GM13976 (cell line): ENCODE results near the gene JARID2.

Source experiments
- DNase-seq: peaks from one replicate; pipeline ENCODE4 v3.0.0; 2012; ENCODE audit warnings: low spot score
- CTCF ChIP-seq: IDR thresholded peaks from 2 replicates; pipeline ENCODE4 v1.5.1; 2012; ENCODE audit warnings: borderline replicate concordance, mild to moderate bottlenecking; ENCODE audit not compliant: insufficient read depth; ENCODE audit errors: extremely low read depth, missing control alignments, control extremely low read depth
- in situ Hi-C: fragments of 300-500 bp; cut with MboI; formaldehyde crosslinking; loops from one replicate; pipeline ENCODE4 v1.12.0; 2022; ENCODE audit warnings: low sequenced_read_pairs, mixed read lengths, inconsistent platforms; ENCODE audit not compliant: unreplicated experiment

Gene JARID2

GRCh38 chr6:15324427-15324985, 78.6 kb downstream of the JARID2 start:
- in situ Hi-C loops: loop anchor here (10.0 kb wide), 1 partner anchor 70 kb away; no protein-coding TSS in a partner anchor
- TF ChIP-seq CTCF: no peak
- no peak for DNase-seq

- no peak for DNase-seq
- in situ Hi-C loops: loop anchor here (10.0 kb wide), 1 partner anchor 71 kb away; no protein-coding TSS in a partner anchor
- TF ChIP-seq CTCF: no peak
These were observed 79.7 kb downstream of the JARID2 start for GRCh38 chr6:15325540-15325955.

GRCh38 chr6:15326067-15326614, 80.3 kb downstream of the JARID2 start:
- in situ Hi-C loops: loop anchor here (10.0 kb wide), 1 partner anchor 71 kb away; no protein-coding TSS in a partner anchor
- no peak for TF ChIP-seq CTCF
- DNase-seq: no peak

- peak; percentile 49 for DNase-seq
- peak; percentile 23 for TF ChIP-seq CTCF
- in situ Hi-C loops: loop anchor here (10.0 kb wide), 1 partner anchor 72 kb away; no protein-coding TSS in a partner anchor
These were observed 81.4 kb downstream of the JARID2 start for GRCh38 chr6:15327271-15327670.

- no peak for DNase-seq
- TF ChIP-seq CTCF: no peak
- in situ Hi-C loops: loop anchor here (10.0 kb wide), 1 partner anchor 74 kb away; no protein-coding TSS in a partner anchor
These were observed 83.4 kb downstream of the JARID2 start for GRCh38 chr6:15329197-15329671.

GRCh38 chr6:15330174-15330944, 84.5 kb downstream of the JARID2 start:
- in situ Hi-C loops: no loop called here
- no peak for TF ChIP-seq CTCF
- DNase-seq: no peak
